Endothelial cell of umbilical vein (primary cell): ENCODE measurements around the gene DST. TPM values are rescaled to one million over a fixed set of nuclear protein-coding genes. Genes with fewer than 3 reads are reported as not detected.

Experiments
- BruUV-seq: library from RNA; stranded (reverse); fragments of 400-500 nt; replicated peaks from 2 replicates; lab custom pipeline; 2021; lab: Mats Ljungman, UMichigan
- CTCF ChIA-PET: fragments of 300-600, 350-600 bp; sonication (Branson Sonifier 250); formaldehyde crosslinking; loops from one replicate; lab custom pipeline; 2021; ENCODE audit warnings: antibody characterized with exemption, inconsistent platforms; lab: Charles Lee
- POLR2A ChIA-PET: fragments of 300-600, 350-600 bp; sonication (Branson Sonifier 250); formaldehyde crosslinking; loops from one replicate; lab custom pipeline; 2021; ENCODE audit warnings: antibody characterized with exemption, inconsistent platforms; lab: Charles Lee
- DNase-seq: peaks from one replicate; pipeline ENCODE4 v3.0.0-alpha.2; 2011; ENCODE audit warnings: low read depth, low spot score
- FAIRE-seq: peaks from 2 replicates; lab custom pipeline; 2011; peaks lifted over from hg19 to GRCh38; lab: Jason Lieb, UNC
- H2AFZ ChIP-seq: 2 replicates; pipeline ENCODE4 v1.6.0; 2012; ENCODE audit warnings: low read depth, low read length, control low read depth, inconsistent platforms
- H3K27ac ChIP-seq: 2 replicates; pipeline ENCODE4 v1.5.1; 2011; ENCODE audit warnings: low read depth, mild to moderate bottlenecking, control low read depth, low read length, moderate library complexity; ENCODE audit not compliant: insufficient read depth
- H3K27me3 ChIP-seq, 2 experiments: 2 replicates each; pipeline versions ENCODE4 v1.6.0 to v1.6.1; 2011; ENCODE audit warnings: low read length in 2 of 2, mixed read lengths in 1 of 2; ENCODE audit not compliant: control insufficient read depth in 2 of 2, insufficient read depth in 2 of 2
- H3K36me3 ChIP-seq, 2 experiments: 2 replicates in 1 of 2; 3 replicates in 1 of 2; pipeline ENCODE4 v1.5.1; 2011; ENCODE audit warnings: low read length in 2 of 2, mild to moderate bottlenecking in 1 of 2, moderate library complexity in 1 of 2; ENCODE audit not compliant: control insufficient read depth in 2 of 2, insufficient read depth in 2 of 2; ENCODE audit errors: extremely low read depth in 1 of 2
- H3K4me1 ChIP-seq: 3 replicates; pipeline ENCODE4 v1.5.1; 2011; ENCODE audit warnings: mild to moderate bottlenecking, low read length; ENCODE audit not compliant: control insufficient read depth, insufficient read depth; ENCODE audit errors: extremely low read depth
- H3K4me2 ChIP-seq: 2 replicates; pipeline ENCODE4 v1.6.1; 2011; ENCODE audit warnings: low read length, control low read depth, mixed read lengths; ENCODE audit not compliant: insufficient read depth
- H3K4me3 ChIP-seq, 3 experiments: fragments of 200-600 bp in 1 of 3; sonication (generic), shearing (Covaris generic) in 1 of 3; replicated peaks in 1 of 3; 2 replicates each; pipeline ENCODE4 v1.5.1; 2011 to 2016; ENCODE audit warnings: control low read depth in 3 of 3, low read length in 3 of 3, mild to moderate bottlenecking in 2 of 3, inconsistent platforms in 1 of 3, low read depth in 1 of 3, moderate library complexity in 1 of 3; ENCODE audit not compliant: insufficient read depth in 1 of 3
- H3K79me2 ChIP-seq: 2 replicates; pipeline ENCODE4 v1.6.0; 2012; ENCODE audit warnings: low read length, inconsistent platforms; ENCODE audit not compliant: control insufficient read depth, insufficient read depth
- H3K9ac ChIP-seq: replicated peaks from 2 replicates; pipeline ENCODE3; 2011; ENCODE audit warnings: low read length, control low read depth; ENCODE audit not compliant: insufficient read depth; ENCODE audit errors: extremely low read depth
- H3K9me1 ChIP-seq: replicated peaks from 3 replicates; pipeline ENCODE4 v1.6.0; 2011; ENCODE audit warnings: mild to moderate bottlenecking, low read length; ENCODE audit not compliant: control insufficient read depth, insufficient read depth; ENCODE audit errors: extremely low read depth
- H3K9me3 ChIP-seq: replicated peaks from 2 replicates; pipeline ENCODE4 v1.5.1; 2012; ENCODE audit warnings: low read length, inconsistent platforms; ENCODE audit not compliant: control insufficient read depth, insufficient read depth
- H4K20me1 ChIP-seq: replicated peaks from 2 replicates; pipeline ENCODE3; 2011; ENCODE audit warnings: mild to moderate bottlenecking, low read length; ENCODE audit not compliant: control insufficient read depth, insufficient read depth; ENCODE audit errors: extremely low read depth
- EZH2 ChIP-seq: IDR thresholded peaks from 2 replicates; pipeline ENCODE4 v1.6.1; 2012; ENCODE audit warnings: borderline replicate concordance, low read depth, mild to moderate bottlenecking, moderate library complexity, low read length, inconsistent platforms; ENCODE audit not compliant: severe bottlenecking
- FOS ChIP-seq: IDR thresholded peaks from 2 replicates; pipeline ENCODE4 v1.6.1; 2011; ENCODE audit warnings: mild to moderate bottlenecking, low read length, moderate library complexity, borderline replicate concordance; ENCODE audit not compliant: insufficient read depth
- GATA2 ChIP-seq: IDR thresholded peaks from 2 replicates; pipeline ENCODE4 v1.7.0; 2011; ENCODE audit warnings: low read depth, mild to moderate bottlenecking, moderate library complexity, mixed read lengths, low read length; ENCODE audit not compliant: insufficient read length, insufficient read depth
- JUN ChIP-seq: IDR thresholded peaks from 2 replicates; pipeline ENCODE4 v1.6.1; 2011; ENCODE audit warnings: borderline replicate concordance, low read depth; ENCODE audit not compliant: insufficient read length, insufficient read depth
- MYC ChIP-seq: IDR thresholded peaks from one replicate; pipeline ENCODE4 v1.6.1; 2011; ENCODE audit warnings: mild to moderate bottlenecking, low read depth, low read length
- POLR2A ChIP-seq: IDR thresholded peaks from 2 replicates; pipeline ENCODE4 v1.6.1; 2012; ENCODE audit warnings: low read depth, mild to moderate bottlenecking, control low read depth, low read length
- POLR2AphosphoS5 ChIP-seq: IDR thresholded peaks from 2 replicates; pipeline ENCODE4 v1.6.1; 2012; ENCODE audit warnings: low read depth, mild to moderate bottlenecking, control low read depth, low read length, moderate library complexity; ENCODE audit not compliant: insufficient read depth
- dilution Hi-C: fragments of 300-500 bp; cut with MboI; formaldehyde crosslinking; loops from one replicate; pipeline ENCODE4 v1.15.0; 2019; ENCODE audit warnings: low sequenced_read_pairs; ENCODE audit not compliant: extremely low pct_ligation_motif_present
- intact Hi-C: fragments of 100-400 bp; cut with micrococcal nuclease; formaldehyde crosslinking; loops from one replicate; pipeline ENCODE4 v1.10.0; 2022
- polyA plus RNA-seq, 4 experiments: library from polyadenylated mRNA; depleted of rRNA in 3 of 4; stranded (reverse) in 3 of 4; unstranded in 1 of 4; fragments of >200 nt; gene quantifications; 2 replicates each; pipeline versions ENCODE4 v1.2.1 to v1.2.3, GENCODE V29; 2011 to 2012; ENCODE audit warnings: missing spikeins in 1 of 4
- total RNA-seq: library from RNA; stranded (reverse); gene quantifications from 2 replicates; pipeline ENCODE4 v1.2.3, GENCODE V29; 2021
- TF ChIP-seq, protein P1 (sequence below), 2 donors: IDR thresholded peaks; 1 replicate in 1 of 2; 2 replicates in 1 of 2; pipeline ENCODE4 v1.5.1; 2011; ENCODE audit warnings: low read length in 2 of 2, mild to moderate bottlenecking in 2 of 2, moderate library complexity in 2 of 2, control low read depth in 1 of 2, inconsistent platforms in 1 of 2, low read depth in 1 of 2; ENCODE audit not compliant: insufficient read depth in 1 of 2; ENCODE audit errors: extremely low read depth in 1 of 2
- TF ChIP-seq, protein P2 (sequence below): IDR thresholded peaks from 2 replicates; pipeline ENCODE4 v1.6.1; 2011; ENCODE audit not compliant: insufficient read depth, insufficient read length

DST gene
- total and polyA plus RNA-seq, 2 donors (not counting 3 experiments of a cell fraction or from before 2014, with no cell fraction given), result 62.3 to 253 TPM

DNA sequence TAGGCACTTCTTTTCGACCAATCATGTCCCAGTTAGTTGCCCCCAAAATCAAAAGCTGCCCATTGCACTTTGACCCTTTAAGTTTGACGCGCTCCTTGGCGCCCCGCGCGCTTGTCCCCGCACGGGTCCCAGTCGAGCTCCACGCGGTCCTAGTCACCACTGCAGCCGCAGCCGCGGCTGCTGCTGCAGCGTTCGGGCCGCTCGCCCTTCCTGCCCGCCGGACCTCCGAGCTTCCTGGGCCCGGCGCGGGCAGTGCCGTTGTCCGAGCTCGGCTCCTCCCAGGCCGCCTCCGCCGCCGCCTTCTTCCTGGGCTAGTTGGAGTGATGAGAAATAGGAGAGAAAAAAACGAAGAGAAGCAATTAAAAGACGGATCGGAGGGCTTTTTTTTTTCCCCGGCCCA is 209.6 kb downstream of the DST start:
- no peaks in the 10 kb centered on the region for H4K20me1 ChIP-seq
- no peak for TF ChIP-seq MYC
- TF ChIP-seq, protein P1, sequence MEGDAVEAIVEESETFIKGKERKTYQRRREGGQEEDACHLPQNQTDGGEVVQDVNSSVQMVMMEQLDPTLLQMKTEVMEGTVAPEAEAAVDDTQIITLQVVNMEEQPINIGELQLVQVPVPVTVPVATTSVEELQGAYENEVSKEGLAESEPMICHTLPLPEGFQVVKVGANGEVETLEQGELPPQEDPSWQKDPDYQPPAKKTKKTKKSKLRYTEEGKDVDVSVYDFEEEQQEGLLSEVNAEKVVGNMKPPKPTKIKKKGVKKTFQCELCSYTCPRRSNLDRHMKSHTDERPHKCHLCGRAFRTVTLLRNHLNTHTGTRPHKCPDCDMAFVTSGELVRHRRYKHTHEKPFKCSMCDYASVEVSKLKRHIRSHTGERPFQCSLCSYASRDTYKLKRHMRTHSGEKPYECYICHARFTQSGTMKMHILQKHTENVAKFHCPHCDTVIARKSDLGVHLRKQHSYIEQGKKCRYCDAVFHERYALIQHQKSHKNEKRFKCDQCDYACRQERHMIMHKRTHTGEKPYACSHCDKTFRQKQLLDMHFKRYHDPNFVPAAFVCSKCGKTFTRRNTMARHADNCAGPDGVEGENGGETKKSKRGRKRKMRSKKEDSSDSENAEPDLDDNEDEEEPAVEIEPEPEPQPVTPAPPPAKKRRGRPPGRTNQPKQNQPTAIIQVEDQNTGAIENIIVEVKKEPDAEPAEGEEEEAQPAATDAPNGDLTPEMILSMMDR (IDR thresholded peaks at IDR 0.05; ENCODE audit: extremely low read depth in 1 of 2, insufficient read depth in 1 of 2, low read depth in 1 of 2, low read length in 2 of 2), result no peak
- TF ChIP-seq POLR2A, result no peak
- TF ChIP-seq GATA2, result no peak
- FAIRE-seq (no peak), DNase-seq (no peak)
- BruUV-seq, result no TSS peak
- no peaks in the 10 kb centered on the region for H3K79me2 ChIP-seq
- no peak overlapping the region for H3K4me3 ChIP-seq
- no peak overlapping the region for H3K9ac ChIP-seq
- POLR2A ChIA-PET, result no interaction called here
- H3K36me3 ChIP-seq, result no peaks in the 10 kb centered on the region
- no peaks in the 10 kb centered on the region for H3K27me3 ChIP-seq
- no peak overlapping the region for H2AFZ ChIP-seq
- H3K9me3 ChIP-seq, result no peaks in the 10 kb centered on the region
- intact Hi-C loops, result no loop called here
- dilution Hi-C loops, result no loop called here
- no peak overlapping the region for H3K4me2 ChIP-seq
- no peak overlapping the region for H3K27ac ChIP-seq
- no peaks in the 10 kb centered on the region for H3K4me1 ChIP-seq
- CTCF ChIA-PET, result no interaction called here
- no peaks in the 10 kb centered on the region for H3K9me1 ChIP-seq

DNA sequence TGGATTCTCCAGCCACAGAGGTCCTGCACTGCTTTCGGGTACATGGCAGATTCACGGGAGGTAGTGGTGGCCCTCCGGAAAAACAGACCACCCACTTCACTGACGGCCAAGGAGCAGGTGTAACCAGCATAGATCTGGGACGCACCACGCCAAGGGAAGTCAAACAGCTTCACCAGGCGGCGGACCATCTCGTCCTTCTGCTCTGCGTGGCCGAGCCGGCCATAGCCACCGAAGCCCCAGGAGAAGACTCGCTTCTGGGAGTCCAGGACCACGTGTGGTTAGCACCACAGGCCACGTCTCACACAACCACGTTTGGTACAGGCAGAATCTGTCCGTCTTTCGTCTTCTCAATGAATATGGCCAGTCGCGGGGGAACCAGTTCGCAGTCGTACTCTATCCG is 210.5 kb downstream of the DST start:
- dilution Hi-C loops, result no loop called here
- Histone ChIP-seq H3K4me3 (no peak overlapping the region), H4K20me1 (no peaks in the 10 kb centered on the region), H3K27ac (no peak overlapping the region), H3K9ac (no peak overlapping the region), H3K4me2 (no peak overlapping the region), H2AFZ (no peak overlapping the region), H3K4me1 (no peaks in the 10 kb centered on the region), H3K9me1 (no peaks in the 10 kb centered on the region), H3K27me3 (no peaks in the 10 kb centered on the region), H3K79me2 (no peaks in the 10 kb centered on the region), H3K36me3 (no peaks in the 10 kb centered on the region), H3K9me3 (no peaks in the 10 kb centered on the region)
- intact Hi-C loops, result no loop called here
- TF ChIP-seq FOS (no peak), JUN (no peak), GATA2 (no peak), EZH2 (no peak), POLR2A (no peak), POLR2AphosphoS5 (no peak), MYC (no peak)
- TF ChIP-seq, protein P2, sequence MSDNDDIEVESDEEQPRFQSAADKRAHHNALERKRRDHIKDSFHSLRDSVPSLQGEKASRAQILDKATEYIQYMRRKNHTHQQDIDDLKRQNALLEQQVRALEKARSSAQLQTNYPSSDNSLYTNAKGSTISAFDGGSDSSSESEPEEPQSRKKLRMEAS, result no peak
- TF ChIP-seq, protein P1 (IDR thresholded peaks at IDR 0.05; ENCODE audit: extremely low read depth in 1 of 2, insufficient read depth in 1 of 2, low read depth in 1 of 2, low read length in 2 of 2), result no peak
- no TSS peak for BruUV-seq
- ChIA-PET POLR2A (no interaction called here), CTCF (no interaction called here)
- FAIRE-seq (no peak), DNase-seq (no peak)
